Measurements from ENCODE around the gene KPNA4.
A peak's percentile ranks its signal among the peaks of the same experiment; 100 is the strongest.

DNA sequence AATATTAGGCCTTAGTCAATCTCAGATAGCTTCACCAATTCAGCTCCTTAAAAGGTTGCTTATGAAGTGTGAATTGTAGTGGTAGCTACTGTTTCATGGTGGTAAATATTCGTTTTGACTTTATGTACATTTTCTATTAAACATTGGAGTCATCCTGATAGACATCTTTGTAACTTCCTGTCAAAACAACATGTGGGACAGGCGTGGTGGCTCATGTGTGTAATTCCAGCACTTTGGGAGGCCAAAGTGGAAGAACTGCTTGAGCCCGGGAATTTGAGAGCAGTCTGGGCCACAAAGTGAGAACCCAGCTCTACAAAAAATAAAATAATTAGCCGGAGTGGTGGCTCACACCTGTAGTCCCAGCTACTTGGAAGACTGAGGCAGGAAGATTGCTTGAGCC, 113.8 kb downstream of the KPNA4 start:
- TF ChIP-seq, protein P1, sequence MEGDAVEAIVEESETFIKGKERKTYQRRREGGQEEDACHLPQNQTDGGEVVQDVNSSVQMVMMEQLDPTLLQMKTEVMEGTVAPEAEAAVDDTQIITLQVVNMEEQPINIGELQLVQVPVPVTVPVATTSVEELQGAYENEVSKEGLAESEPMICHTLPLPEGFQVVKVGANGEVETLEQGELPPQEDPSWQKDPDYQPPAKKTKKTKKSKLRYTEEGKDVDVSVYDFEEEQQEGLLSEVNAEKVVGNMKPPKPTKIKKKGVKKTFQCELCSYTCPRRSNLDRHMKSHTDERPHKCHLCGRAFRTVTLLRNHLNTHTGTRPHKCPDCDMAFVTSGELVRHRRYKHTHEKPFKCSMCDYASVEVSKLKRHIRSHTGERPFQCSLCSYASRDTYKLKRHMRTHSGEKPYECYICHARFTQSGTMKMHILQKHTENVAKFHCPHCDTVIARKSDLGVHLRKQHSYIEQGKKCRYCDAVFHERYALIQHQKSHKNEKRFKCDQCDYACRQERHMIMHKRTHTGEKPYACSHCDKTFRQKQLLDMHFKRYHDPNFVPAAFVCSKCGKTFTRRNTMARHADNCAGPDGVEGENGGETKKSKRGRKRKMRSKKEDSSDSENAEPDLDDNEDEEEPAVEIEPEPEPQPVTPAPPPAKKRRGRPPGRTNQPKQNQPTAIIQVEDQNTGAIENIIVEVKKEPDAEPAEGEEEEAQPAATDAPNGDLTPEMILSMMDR (conservative IDR thresholded peaks at IDR 0.05; ENCODE audit: low read depth, low read length) = no peak
- TF ChIP-seq BHLHE40 (IDR thresholded peaks at IDR 0.05; ENCODE audit: low read depth, low read length) (no peak), CHD1 (IDR thresholded peaks at IDR 0.05; ENCODE audit: low read depth, low read length) (no peak), RAD21 (IDR thresholded peaks at IDR 0.05; ENCODE audit: low read length) (no peak), CEBPB (IDR thresholded peaks at IDR 0.05; ENCODE audit: low read depth, low read length) (no peak), POLR2A (IDR thresholded peaks at IDR 0.05; ENCODE audit: low read depth, low read length) (no peak), MXI1 (IDR thresholded peaks at IDR 0.05; ENCODE audit: borderline replicate concordance, low read depth, low read length) (0 out of 2 replicates have a peak, but pooled peaks have one; percentile 16), FOS (IDR thresholded peaks at IDR 0.05; ENCODE audit: low read depth, low read length) (no peak)
- TF ChIP-seq, protein P2, sequence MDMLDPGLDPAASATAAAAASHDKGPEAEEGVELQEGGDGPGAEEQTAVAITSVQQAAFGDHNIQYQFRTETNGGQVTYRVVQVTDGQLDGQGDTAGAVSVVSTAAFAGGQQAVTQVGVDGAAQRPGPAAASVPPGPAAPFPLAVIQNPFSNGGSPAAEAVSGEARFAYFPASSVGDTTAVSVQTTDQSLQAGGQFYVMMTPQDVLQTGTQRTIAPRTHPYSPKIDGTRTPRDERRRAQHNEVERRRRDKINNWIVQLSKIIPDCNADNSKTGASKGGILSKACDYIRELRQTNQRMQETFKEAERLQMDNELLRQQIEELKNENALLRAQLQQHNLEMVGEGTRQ (IDR thresholded peaks at IDR 0.05; ENCODE audit: low read depth, low read length) = no peak

Data from IMR-90 (cell line).